H1 (cell line): Measurements from ENCODE around the gene TEX10. TPM values are rescaled to one million over a fixed set of nuclear protein-coding genes. Genes with fewer than 3 reads are reported as not detected.

Experiments
- CTCF ChIA-PET: fragments of 300-600 bp; sonication (Branson Sonifier 250); formaldehyde crosslinking; loops from one replicate; lab custom pipeline; 2021; ENCODE audit not compliant: partially characterized antibody; lab: Charles Lee
- POLR2A ChIA-PET: fragments of 300-600 bp; sonication (Branson Sonifier 250); formaldehyde crosslinking; loops from one replicate; lab custom pipeline; 2021; ENCODE audit warnings: inconsistent platforms; ENCODE audit not compliant: partially characterized antibody; lab: Charles Lee
- DNase-seq, 2 experiments: peaks; one replicate each; pipeline versions ENCODE4 v3.0.0 to v3.0.0-alpha.2; 2010 to 2022; ENCODE audit warnings: low spot score in 2 of 2, low read depth in 1 of 2, mixed read lengths in 1 of 2
- FAIRE-seq: peaks from 2 replicates; lab custom pipeline; 2011; peaks lifted over from hg19 to GRCh38; lab: Jason Lieb, UNC
- H2AFZ ChIP-seq: 2 replicates; pipeline ENCODE4 v1.8.1; 2012; ENCODE audit warnings: low read length, inconsistent platforms
- H2AK5ac ChIP-seq: 2 replicates; pipeline ENCODE4 v1.6.1; 2013; ENCODE audit warnings: low read depth, low read length
- H2BK120ac ChIP-seq: replicated peaks from 2 replicates; pipeline ENCODE3; 2013; ENCODE audit warnings: low read depth, low read length, inconsistent platforms
- H2BK12ac ChIP-seq: 2 replicates; pipeline ENCODE4 v1.6.1; 2013; ENCODE audit warnings: low read depth, low read length
- H2BK15ac ChIP-seq: 2 replicates; pipeline ENCODE4 v1.6.1; 2013; ENCODE audit warnings: low read length
- H2BK20ac ChIP-seq: 2 replicates; pipeline ENCODE4 v1.6.1; 2013; ENCODE audit warnings: low read length
- H2BK5ac ChIP-seq: 2 replicates; pipeline ENCODE4 v1.6.1; 2013; ENCODE audit warnings: low read depth, low read length
- H3K14ac ChIP-seq: 2 replicates; pipeline ENCODE4 v1.6.1; 2013; ENCODE audit warnings: inconsistent platforms; ENCODE audit not compliant: insufficient read length
- H3K18ac ChIP-seq: 2 replicates; pipeline ENCODE4 v1.6.1; 2013; ENCODE audit warnings: low read length; ENCODE audit errors: extremely low read depth
- H3K23ac ChIP-seq: 2 replicates; pipeline ENCODE4 v1.6.1; 2013; ENCODE audit warnings: inconsistent platforms; ENCODE audit not compliant: insufficient read length
- H3K23me2 ChIP-seq: 2 replicates; pipeline ENCODE4 v1.6.1; 2013; ENCODE audit warnings: low read depth, low read length
- H3K27ac ChIP-seq: 2 replicates; pipeline ENCODE4 v1.6.1; 2011; ENCODE audit warnings: low read depth, low read length, inconsistent platforms
- H3K27me3 ChIP-seq, 4 experiments: replicated peaks in 1 of 4; 1 replicate in 1 of 4; 2 replicates in 3 of 4; pipeline versions ENCODE4 v1.6.1 to v1.8.1; 2011 to 2013; ENCODE audit warnings: low read length in 3 of 4, mild to moderate bottlenecking in 3 of 4, inconsistent platforms in 2 of 4, mixed read lengths in 2 of 4, moderate library complexity in 1 of 4; ENCODE audit not compliant: control insufficient read depth in 3 of 4, insufficient read depth in 3 of 4; ENCODE audit errors: extremely low read depth in 1 of 4
- H3K36me3 ChIP-seq, 4 experiments: 2 replicates each; pipeline versions ENCODE4 v1.6.1 to v1.8.1; 2011 to 2013; ENCODE audit warnings: mild to moderate bottlenecking in 4 of 4, low read length in 3 of 4, moderate library complexity in 2 of 4, control low read depth in 1 of 4, inconsistent platforms in 1 of 4; ENCODE audit not compliant: insufficient read depth in 4 of 4, control insufficient read depth in 2 of 4
- H3K4ac ChIP-seq: replicated peaks from 2 replicates; pipeline ENCODE3; 2013; ENCODE audit warnings: low read length, low read depth, mixed read lengths, inconsistent platforms; ENCODE audit not compliant: insufficient read length
- H3K4me1 ChIP-seq, 4 experiments: replicated peaks in 1 of 4; 1 replicate in 1 of 4; 2 replicates in 3 of 4; pipeline versions ENCODE4 v1.6.1 to v1.8.1; 2011 to 2013; ENCODE audit warnings: low read length in 3 of 4, inconsistent platforms in 2 of 4, mixed read lengths in 1 of 4; ENCODE audit not compliant: insufficient read depth in 4 of 4, control insufficient read depth in 3 of 4
- H3K4me2 ChIP-seq, 2 experiments: 2 replicates each; pipeline versions ENCODE4 v1.6.1 to v1.8.1; 2011 to 2013; ENCODE audit warnings: low read depth in 2 of 2, low read length in 2 of 2, control low read depth in 1 of 2, inconsistent platforms in 1 of 2, mild to moderate bottlenecking in 1 of 2; ENCODE audit not compliant: insufficient read depth in 1 of 2
- H3K4me3 ChIP-seq, 4 experiments: fragments of 200-600, 300-600 bp in 1 of 4; sonication (generic), shearing (Covaris generic), sonication (Bioruptor Twin) in 1 of 4; 2 replicates each; pipeline versions ENCODE4 v1.5.1 to v1.8.1; 2011 to 2016; ENCODE audit warnings: low read length in 4 of 4, low read depth in 3 of 4, control low read depth in 2 of 4, inconsistent platforms in 2 of 4, mild to moderate bottlenecking in 2 of 4, mixed read lengths in 1 of 4, moderate library complexity in 1 of 4; ENCODE audit not compliant: insufficient read depth in 2 of 4; ENCODE audit errors: extremely low read depth in 1 of 4
- H3K56ac ChIP-seq: replicated peaks from 2 replicates; pipeline ENCODE3; 2013; ENCODE audit warnings: low read depth, mild to moderate bottlenecking, mixed read lengths, low read length, inconsistent platforms; ENCODE audit not compliant: insufficient read length
- H3K79me1 ChIP-seq: 2 replicates; pipeline ENCODE4 v1.6.1; 2013; ENCODE audit warnings: low read depth, low read length, control low read depth
- H3K79me2 ChIP-seq, 2 experiments: 2 replicates each; pipeline versions ENCODE4 v1.6.1 to v1.8.1; 2012 to 2013; ENCODE audit warnings: low read length in 2 of 2, mild to moderate bottlenecking in 2 of 2, inconsistent platforms in 1 of 2; ENCODE audit not compliant: insufficient read depth in 2 of 2, control insufficient read depth in 1 of 2
- H3K9ac ChIP-seq, 4 experiments: replicated peaks in 1 of 4; 1 replicate in 1 of 4; 2 replicates in 3 of 4; pipeline versions ENCODE4 v1.6.1 to v1.8.1; 2011 to 2013; ENCODE audit warnings: low read depth in 3 of 4, low read length in 3 of 4, control low read depth in 2 of 4, mild to moderate bottlenecking in 2 of 4, moderate library complexity in 2 of 4, inconsistent platforms in 1 of 4; ENCODE audit errors: extremely low read depth in 1 of 4
- H3K9me3 ChIP-seq, 2 experiments: 2 replicates each; pipeline versions ENCODE4 v1.6.1 to v1.8.1; 2012 to 2013; ENCODE audit warnings: mild to moderate bottlenecking in 2 of 2, moderate library complexity in 2 of 2, control low read depth in 1 of 2, inconsistent platforms in 1 of 2, low read depth in 1 of 2, low read length in 1 of 2, mixed read lengths in 1 of 2; ENCODE audit not compliant: insufficient read depth in 2 of 2
- H4K20me1 ChIP-seq, 2 experiments: replicated peaks in 1 of 2; 2 replicates each; pipeline versions ENCODE3 to v1.8.1; 2011 to 2013; ENCODE audit warnings: inconsistent platforms in 2 of 2, low read length in 2 of 2, mild to moderate bottlenecking in 1 of 2; ENCODE audit not compliant: insufficient read depth in 2 of 2, control insufficient read depth in 1 of 2
- H4K5ac ChIP-seq: 2 replicates; pipeline ENCODE4 v1.6.1; 2013; ENCODE audit warnings: low read length, low read depth, mixed read lengths, inconsistent platforms; ENCODE audit not compliant: insufficient read length
- H4K8ac ChIP-seq: 2 replicates; pipeline ENCODE4 v1.8.0; 2013; ENCODE audit warnings: mild to moderate bottlenecking, moderate library complexity, low read length, inconsistent platforms; ENCODE audit not compliant: insufficient read depth; ENCODE audit errors: extremely low read depth
- H4K91ac ChIP-seq: replicated peaks from 2 replicates; pipeline ENCODE3; 2013; ENCODE audit warnings: low read length, mixed read lengths, inconsistent platforms; ENCODE audit not compliant: insufficient read length
- BRCA1 ChIP-seq: IDR thresholded peaks from 2 replicates; pipeline ENCODE4 v1.6.1; 2012; ENCODE audit warnings: low read depth, low read length, improper control_type of control experiment
- CTCF ChIP-seq, 3 experiments: IDR thresholded peaks; 1 replicate in 2 of 3; 2 replicates in 1 of 3; pipeline versions ENCODE4 v1.5.1 to v1.6.1; 2011; ENCODE audit warnings: low read length in 3 of 3, mild to moderate bottlenecking in 3 of 3, inconsistent platforms in 2 of 3, low read depth in 1 of 3, moderate library complexity in 1 of 3; ENCODE audit not compliant: insufficient read depth in 1 of 3; ENCODE audit errors: control extremely low read depth in 1 of 3
- E2F6 ChIP-seq: IDR thresholded peaks from 2 replicates; pipeline ENCODE4 v1.6.1; 2012; ENCODE audit warnings: inconsistent platforms
- GABPA ChIP-seq: IDR thresholded peaks from 2 replicates; pipeline ENCODE4 v1.6.1; 2011; ENCODE audit warnings: mild to moderate bottlenecking, low read length, moderate library complexity, borderline replicate concordance; ENCODE audit not compliant: insufficient read depth
- GTF2F1 ChIP-seq: IDR thresholded peaks from 2 replicates; pipeline ENCODE4 v1.6.1; 2012; ENCODE audit warnings: low read depth, low read length, improper control_type of control experiment, borderline replicate concordance
- HDAC6 ChIP-seq: IDR thresholded peaks from one replicate; pipeline ENCODE4 v1.7.1; 2012; ENCODE audit warnings: low read depth, mild to moderate bottlenecking, inconsistent platforms, low read length, moderate library complexity
- KDM5A ChIP-seq: fragments of 200-600 bp; IDR thresholded peaks from 2 replicates; pipeline ENCODE4 v1.7.1; 2012; ENCODE audit warnings: mild to moderate bottlenecking, low read length, inconsistent platforms, mixed read lengths
- MAFK ChIP-seq: IDR thresholded peaks from 2 replicates; pipeline ENCODE4 v1.6.1; 2012; ENCODE audit warnings: low read depth, mild to moderate bottlenecking, improper control_type of control experiment, low read length
- PHF8 ChIP-seq: fragments of 200-600 bp; sonication (generic); conservative IDR thresholded peaks from 2 replicates; pipeline ENCODE4 v1.7.1; 2012; ENCODE audit warnings: low read depth, mild to moderate bottlenecking, inconsistent platforms, low read length, moderate library complexity
- RXRA ChIP-seq: IDR thresholded peaks from 2 replicates; pipeline ENCODE4 v1.6.1; 2011; ENCODE audit warnings: low read depth, mild to moderate bottlenecking, low read length, moderate library complexity; ENCODE audit not compliant: insufficient read depth
- SIRT6 ChIP-seq: IDR thresholded peaks from one replicate; pipeline ENCODE4 v1.7.1; 2012; ENCODE audit warnings: low read length, inconsistent platforms
- WGBS, 2 experiments: shearing (Covaris generic) in 1 of 2; methylation state at CpG; one replicate each; pipeline versions ENCODE4 v1.1.6 to v1.1.7; 2013 to 2015; ENCODE audit warnings: low lambda C conversion rate in 2 of 2, mixed read lengths in 2 of 2, inconsistent platforms in 1 of 2, low coverage in 1 of 2, missing lambda C conversion rate in 1 of 2; ENCODE audit not compliant: insufficient replicate concordance in 2 of 2, insufficient coverage in 1 of 2, insufficient read length in 1 of 2; ENCODE audit errors: extremely low coverage in 1 of 2, missing lambda C conversion rate in 1 of 2; 5-methylcytosine and 5-hydroxymethylcytosine counted together
- polyA plus RNA-seq, 7 experiments: library from polyadenylated mRNA; depleted of rRNA in 3 of 7; stranded (reverse) in 5 of 7; unstranded in 2 of 7; fragments of >200 nt in 5 of 7; fragments of 200-250 nt in 2 of 7; gene quantifications; 1 replicate in 5 of 7; 2 replicates in 1 of 7; 4 replicates in 1 of 7; pipeline versions ENCODE4 v1.2.1 to v1.2.3, GENCODE V29; 2011 to 2013; ENCODE audit warnings: missing spikeins in 2 of 7, mixed read lengths in 2 of 7
- total RNA-seq: library from RNA; stranded (reverse); fragmentation: NEBNext Ultra II Directional; extraction: Animal tissue kit (Norgen Biotek cat#: 25700); gene quantifications from 2 replicates; pipeline ENCODE4 v1.2.1, GENCODE V29; 2021

Gene TEX10
- total and polyA plus RNA-seq, 2 of the 8 experiments (the other 6 are each of a cell fraction or from before 2014, with no cell fraction given) = 46.9 to 81.0 TPM

- Histone ChIP-seq H4K91ac (no peak overlapping the region), H3K9ac (no peak overlapping the region), H4K8ac (no peak overlapping the region), H3K14ac (no peak overlapping the region), H3K9me3 (peaks cover 2 to 17% of the 10 kb centered on the region in 2 experiments; a peak in 3 of 4 replicates), H2BK15ac (no peak overlapping the region)
- WGBS, 2 experiments = 96% methylated on average over 9 of the region's 9 CpGs; no CpG with 5 or more reads in 1 of the 2 experiments
- POLR2A ChIA-PET = no interaction called here
- no peak for FAIRE-seq
- TF ChIP-seq CTCF (IDR thresholded peaks at IDR 0.05; ENCODE audit: control extremely low read depth in 1 of 3, insufficient read depth in 1 of 3, low read depth in 1 of 3, low read length in 3 of 3) = no peak
- TF ChIP-seq PHF8 = no peak
- no peak for TF ChIP-seq KDM5A
- TF ChIP-seq SIRT6 = no peak
- TF ChIP-seq E2F6 = no peak
- TF ChIP-seq HDAC6 = no peak
- no peak for TF ChIP-seq GTF2F1
- no peak for TF ChIP-seq MAFK
- TF ChIP-seq RXRA = no peak
- no peak for TF ChIP-seq BRCA1
- no peak for TF ChIP-seq GABPA
- TF ChIP-seq, all 59 proteins: peak for 0
- Histone ChIP-seq H3K79me2 (no peaks in the 10 kb centered on the region), H3K23me2 (no peaks in the 10 kb centered on the region), H3K56ac (no peak overlapping the region), H2BK20ac (no peak overlapping the region), H3K18ac (no peak overlapping the region), H3K79me1 (no peaks in the 10 kb centered on the region), H2AFZ (no peak overlapping the region), H4K20me1 (no peaks in the 10 kb centered on the region), H3K27ac (no peak overlapping the region), H3K36me3 (peaks cover 0 to 12% (median 0%) of the 10 kb centered on the region in 4 experiments; a peak in 2 of 8 replicates), H3K4me1 (peaks cover 0 to 4% (median 2%) of the 10 kb centered on the region in 4 experiments; a peak in 4 of 7 replicates), H3K4me3 (no peak overlapping the region), H3K4me2 (no peak overlapping the region), H2AK5ac (no peak overlapping the region), H4K5ac (no peak overlapping the region), H2BK120ac (no peak overlapping the region), H3K4ac (no peak overlapping the region), H2BK5ac (no peak overlapping the region), H3K27me3 (no peaks in the 10 kb centered on the region), H3K23ac (no peak overlapping the region), H2BK12ac (no peak overlapping the region)
- CTCF ChIA-PET = no interaction called here
- no peak for DNase-seq
Observed at GRCh38 chr9:100396769-100397168, 44.0 kb upstream of the TEX10 start.
